Measurements from ENCODE around the gene ATP6V0C.
A peak's percentile ranks its signal among the peaks of the same experiment; 100 is the strongest.

The ATP6V0C gene

DNA sequence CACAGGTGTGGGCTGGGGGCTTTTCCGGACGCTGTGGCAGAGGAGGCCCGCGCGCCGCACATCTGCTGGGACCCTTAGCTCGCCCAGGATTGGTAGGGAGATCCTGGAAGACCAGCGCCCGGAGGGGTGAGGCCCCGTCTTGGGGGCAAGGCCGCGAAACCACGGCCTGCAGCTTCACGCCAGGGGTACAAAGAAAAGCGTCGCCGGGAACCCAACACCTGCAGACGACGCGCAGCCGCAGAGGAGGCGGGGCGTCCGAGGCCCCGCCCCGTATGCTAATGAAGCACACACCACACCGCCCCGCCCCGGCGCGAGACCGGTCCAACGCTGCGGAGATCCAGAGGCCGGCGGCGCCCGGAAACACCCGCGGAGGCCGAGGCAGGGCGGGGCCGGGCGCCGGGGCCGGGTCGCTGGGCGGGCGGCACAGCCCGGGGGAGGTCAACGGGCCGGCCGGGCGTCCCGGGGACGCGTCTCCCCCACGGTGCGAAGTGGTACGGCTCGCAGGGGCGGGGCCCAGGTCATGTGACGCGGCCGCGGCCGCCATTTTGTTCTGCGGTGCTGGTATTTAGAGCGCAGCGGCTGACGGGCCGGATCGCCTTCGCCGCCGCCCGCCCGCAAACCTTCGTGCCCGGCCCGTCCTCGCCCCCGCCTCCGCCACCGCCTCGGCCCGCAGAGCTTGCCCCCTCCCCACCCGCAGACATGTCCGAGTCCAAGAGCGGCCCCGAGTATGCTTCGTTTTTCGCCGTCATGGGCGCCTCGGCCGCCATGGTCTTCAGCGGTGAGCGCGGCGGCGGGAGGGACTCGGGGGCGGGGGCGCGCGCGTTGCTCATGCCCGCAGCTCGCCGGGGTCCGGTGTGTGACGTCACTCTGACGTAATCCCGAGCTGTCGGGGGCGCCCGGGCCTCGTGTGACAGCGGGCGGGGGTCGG lies at the start of gene ATP6V0C:
Gene ATP6V0C (plus strand): TSS at position 548 of the 928 bp plus-strand sequence. CDS start 152 bp downstream, at position 700.
- peak; percentile 84 to 85 for DNase-seq (ENCODE audit: low read depth in 2 of 2)

DNA sequence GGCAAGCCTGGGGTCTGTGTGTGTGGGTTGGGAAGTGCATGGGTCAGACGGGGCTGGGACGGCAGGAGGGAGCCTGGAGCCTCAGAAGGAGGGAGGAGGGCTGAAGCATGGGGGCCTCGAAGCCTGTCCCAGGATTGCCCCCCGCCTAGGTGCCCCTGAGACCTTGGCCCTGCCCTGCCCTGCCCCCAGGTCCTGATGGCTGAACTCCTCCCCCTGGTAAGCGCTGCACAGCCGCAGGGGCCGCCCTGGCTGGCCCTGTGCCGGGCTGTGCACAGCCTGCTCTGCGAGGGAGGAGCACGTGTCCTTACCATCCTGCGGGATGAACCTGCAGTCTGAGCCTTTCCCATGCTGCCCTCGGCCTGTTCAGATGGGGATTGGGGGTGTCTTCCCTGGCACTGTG lies 49.4 kb upstream of the ATP6V0C start:
- DNase-seq (ENCODE audit: low read depth in 2 of 2): no peak

DNA sequence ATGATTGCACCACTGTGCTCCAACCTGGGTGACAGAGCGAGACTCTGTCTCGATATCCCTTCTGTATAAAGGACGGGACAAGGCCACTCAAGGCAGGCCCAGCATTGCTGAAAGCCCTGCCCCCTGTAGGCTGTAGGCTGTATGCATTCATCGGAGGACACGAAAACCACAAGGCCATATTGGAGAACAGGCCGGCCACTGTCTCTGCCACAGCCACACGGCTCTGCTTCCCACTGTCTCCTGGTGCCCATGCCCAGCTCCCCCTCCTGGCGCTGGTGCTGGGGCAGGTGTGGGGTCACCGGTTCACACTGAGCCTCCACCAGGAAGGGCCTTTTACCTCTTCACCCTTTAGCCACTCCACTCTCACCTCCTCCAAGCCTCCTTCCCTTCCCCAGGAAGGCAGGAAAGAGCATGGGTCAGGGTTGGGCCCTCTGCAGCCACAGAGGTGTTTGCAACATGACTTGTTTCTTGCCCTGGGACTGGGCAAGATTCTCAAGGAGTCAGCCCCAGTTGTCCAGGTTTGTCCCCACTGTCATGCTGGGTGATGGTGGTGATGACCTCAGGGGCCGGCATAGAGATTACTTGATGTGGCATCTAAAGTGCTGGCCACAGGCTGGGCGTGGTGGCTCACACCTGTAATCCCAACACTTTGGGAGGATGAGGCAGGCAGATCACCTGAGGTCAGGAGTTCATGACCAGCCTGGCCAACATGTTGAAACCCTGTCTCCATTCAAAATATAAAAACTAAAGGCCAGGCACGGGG lies 47.9 kb upstream of the ATP6V0C start:
- DNase-seq (ENCODE audit: low read depth in 2 of 2): no peak

DNA sequence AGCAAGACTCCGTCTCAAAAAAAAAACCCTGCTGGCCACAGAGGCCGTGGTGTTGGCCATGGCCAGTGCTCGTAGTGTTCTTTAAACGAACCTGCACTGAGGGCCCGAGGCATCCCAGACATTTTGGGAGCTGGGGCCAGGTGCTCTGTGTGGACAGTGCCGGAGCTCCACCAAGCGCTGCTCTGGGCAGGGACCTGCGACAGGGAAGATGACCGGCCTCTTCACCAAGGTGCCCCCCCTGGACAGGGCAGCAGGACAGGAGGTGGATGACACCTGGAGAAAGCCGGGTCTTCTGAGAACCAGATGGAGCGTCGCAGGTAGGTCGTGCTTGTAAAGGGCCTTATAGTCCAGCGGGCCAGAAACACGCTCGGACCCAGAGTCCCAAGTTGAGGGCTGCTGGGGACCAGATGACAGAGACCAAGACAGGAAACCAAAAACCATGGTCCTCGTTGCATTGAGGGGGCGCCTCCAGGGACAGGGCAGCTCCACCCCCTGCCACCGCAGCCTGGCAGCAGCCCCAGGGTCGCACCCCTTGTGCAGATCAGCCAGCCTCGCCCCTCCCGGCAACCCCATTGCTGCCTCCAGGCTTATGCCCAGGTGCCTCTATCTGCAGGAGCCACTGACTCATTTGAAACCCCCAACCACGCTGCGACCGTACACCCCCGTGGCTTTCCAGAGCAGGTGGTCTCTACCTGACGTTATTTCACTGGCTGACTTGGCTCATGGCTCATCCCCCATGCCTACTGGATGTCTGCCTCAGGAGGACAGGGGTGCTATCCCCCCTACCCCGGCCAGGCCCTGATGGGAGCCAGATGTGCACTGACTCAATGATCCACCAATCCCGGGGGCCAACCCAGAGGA lies 46.9 kb upstream of the ATP6V0C start:
- no peak for DNase-seq (ENCODE audit: low read depth in 2 of 2)

DNA sequence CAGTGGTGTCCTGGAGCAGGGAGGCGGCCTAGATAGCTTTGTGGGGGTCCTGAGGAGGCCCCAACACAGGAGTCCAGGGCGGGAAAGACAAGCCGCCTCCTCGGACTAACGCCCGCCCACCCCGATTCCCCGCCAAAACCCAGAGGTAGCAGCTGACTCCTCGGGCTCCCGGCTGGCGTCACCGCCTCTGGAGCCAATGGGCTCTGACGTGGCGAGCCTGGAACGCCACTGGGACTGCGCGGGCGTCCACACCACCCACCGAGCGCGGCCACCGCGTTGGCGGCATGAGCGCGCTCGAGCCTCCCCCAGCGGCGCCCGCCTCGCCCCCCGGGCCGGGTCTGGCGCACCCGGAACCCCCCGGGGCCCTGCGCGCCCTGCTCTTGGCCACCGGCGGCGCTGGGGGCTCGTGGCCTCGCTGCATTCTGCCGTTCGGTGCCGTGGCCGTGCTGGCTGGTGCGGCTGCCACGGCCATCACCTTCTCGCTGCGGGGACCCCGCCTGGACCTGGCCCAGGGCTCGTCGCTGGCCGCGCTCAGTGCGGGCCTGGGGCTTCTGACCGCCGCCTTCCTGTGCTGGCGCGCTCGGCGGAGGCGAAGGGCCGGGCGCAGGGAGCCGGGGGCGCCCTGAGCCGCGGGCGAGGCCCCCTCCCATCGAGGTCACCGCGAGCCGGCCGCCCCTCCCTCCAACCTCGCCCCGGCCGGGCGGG lies 46.1 kb upstream of the ATP6V0C start:
- DNase-seq (ENCODE audit: low read depth in 2 of 2): no peak

DNA sequence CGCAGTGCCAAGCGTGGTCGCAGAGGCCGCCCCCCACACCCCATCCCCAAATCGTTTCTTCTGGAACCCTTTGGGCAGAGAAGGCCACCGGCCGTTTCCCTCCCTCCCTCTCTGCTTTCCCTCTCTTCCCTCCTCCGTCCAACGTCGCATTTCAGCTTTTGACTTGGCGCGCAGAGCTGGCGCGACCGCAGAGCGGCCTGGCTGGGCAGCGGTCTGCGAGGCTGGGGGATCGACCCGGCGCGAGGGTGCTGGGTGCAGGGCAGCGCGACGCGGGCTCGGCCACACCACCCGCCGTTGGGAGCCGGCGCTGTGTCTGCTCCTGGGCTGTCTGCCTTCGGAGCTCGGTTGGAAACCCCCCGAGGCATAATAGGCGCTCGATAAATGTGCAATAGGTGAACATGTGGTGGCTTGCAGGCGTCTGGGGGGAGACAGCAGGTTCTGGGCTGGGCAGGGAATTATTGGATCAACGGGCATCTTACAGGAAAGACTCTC lies 45.5 kb upstream of the ATP6V0C start:
- no peak for DNase-seq (ENCODE audit: low read depth in 2 of 2)

DNA sequence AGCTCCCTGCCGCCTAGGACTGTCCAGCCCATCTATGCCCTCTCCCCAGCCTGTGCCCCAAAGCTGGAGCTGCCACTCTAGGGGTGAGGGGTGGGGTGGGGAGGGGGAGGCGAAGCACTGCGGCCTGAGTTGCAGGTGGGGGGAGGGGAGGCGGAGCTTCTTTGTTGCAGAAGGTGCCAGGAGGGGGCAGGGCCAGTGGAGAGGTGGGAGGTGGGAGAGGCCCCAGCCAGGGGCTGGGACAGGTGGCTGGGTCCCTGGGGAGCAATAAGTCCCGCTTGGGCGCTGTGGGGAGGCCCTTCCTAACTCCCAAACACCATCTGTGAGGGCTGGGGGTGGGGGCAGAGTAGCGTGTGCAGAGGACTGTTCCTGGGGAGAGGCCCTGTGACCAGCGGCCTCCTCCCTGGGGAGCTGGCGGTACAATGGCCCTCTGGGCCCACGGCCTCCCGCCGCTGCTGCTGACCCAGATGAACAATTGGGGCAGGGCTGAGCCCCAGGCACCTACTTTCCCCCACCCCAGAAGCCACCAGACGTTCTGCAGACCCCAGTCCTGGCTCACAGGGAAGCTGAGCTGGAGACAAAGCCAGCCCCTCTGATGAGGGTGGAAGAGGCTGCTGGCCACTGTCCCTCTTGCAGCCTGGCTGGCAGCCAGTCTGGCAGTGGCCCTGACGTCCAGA lies 44.9 kb upstream of the ATP6V0C start:
- no peak for DNase-seq (ENCODE audit: low read depth in 2 of 2)

DNA sequence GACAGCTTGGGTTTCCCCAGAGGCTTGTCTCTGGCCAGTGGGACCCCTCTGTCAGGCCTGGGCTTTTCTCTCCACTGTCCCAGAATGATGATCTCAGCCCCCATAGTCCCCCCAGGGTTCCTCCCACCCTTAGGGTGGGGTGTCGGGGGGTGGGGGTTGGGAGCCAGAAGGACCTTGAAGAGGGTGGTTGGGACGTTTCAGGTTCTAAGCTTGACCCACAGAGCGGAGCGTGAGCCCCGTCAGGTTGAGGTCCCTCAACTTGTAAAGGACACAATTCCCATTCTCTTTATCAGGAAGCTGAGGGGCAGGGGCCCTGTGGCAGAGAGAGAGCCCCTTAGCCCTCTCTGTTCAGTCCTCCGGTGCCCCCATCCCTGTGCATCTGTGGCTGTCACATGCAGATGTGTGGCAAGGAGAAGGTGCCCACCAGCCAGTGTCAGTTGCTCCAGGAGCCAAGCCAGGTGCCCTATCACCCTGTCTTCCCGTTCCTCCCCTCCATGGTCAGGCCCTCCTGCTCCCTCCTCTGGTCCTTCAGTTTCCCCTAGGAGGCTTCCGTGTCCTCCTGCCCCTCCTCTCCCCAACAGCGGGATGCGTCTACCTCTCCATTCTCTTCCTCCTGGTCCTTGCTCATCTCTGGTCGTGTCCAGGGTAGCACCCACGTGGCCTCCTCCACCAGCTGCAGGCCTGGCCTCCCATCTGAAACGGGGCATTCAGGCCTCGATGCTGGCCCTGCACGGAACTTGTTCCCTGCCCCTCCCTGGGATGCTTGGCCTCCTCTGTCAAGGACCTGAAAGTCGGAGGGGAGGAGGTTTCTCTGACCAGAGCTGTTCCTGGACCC lies 44.1 kb upstream of the ATP6V0C start:
- no peak for DNase-seq (ENCODE audit: low read depth in 2 of 2)

DNA sequence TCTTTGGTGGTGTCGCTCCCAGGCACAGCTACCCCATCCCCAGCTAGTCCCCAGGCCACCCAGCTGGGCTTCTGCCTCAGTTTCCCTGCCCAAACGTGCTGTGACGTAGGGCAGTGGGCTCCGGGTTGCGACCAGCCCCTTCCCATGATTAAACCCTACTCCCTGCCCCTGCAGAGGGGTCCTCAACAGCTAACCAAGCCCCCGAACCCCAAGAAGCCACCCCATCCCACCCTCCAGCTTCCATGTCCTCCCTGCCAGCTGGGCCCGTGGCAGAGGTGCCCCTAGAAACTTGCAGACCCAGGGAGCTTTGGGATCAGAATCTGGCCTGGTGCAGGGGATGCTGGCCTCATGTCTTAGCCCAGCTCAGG lies 43.5 kb upstream of the ATP6V0C start:
- no peak for DNase-seq (ENCODE audit: low read depth in 2 of 2)

DNA sequence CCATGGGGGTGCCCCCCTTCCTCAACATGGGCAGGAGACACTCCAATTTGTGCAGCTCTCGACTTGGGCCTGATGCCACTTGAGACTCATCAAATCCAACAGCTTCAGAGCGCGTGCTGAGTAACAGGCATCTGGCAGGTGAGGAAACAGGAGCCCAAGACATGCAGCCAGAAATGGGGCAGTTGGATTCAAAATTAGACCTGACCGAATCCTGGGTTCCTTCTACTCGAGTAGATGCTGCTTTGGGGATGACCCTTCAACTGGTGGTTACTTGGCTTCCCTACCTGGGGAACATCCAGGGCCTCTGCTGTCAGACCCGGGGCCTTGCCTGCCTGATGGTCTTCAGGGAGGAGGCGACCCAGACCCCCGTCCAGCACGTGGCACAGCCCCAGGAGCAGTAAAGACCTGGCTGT lies 43.1 kb upstream of the ATP6V0C start:
- no peak for DNase-seq (ENCODE audit: low read depth in 2 of 2)

DNA sequence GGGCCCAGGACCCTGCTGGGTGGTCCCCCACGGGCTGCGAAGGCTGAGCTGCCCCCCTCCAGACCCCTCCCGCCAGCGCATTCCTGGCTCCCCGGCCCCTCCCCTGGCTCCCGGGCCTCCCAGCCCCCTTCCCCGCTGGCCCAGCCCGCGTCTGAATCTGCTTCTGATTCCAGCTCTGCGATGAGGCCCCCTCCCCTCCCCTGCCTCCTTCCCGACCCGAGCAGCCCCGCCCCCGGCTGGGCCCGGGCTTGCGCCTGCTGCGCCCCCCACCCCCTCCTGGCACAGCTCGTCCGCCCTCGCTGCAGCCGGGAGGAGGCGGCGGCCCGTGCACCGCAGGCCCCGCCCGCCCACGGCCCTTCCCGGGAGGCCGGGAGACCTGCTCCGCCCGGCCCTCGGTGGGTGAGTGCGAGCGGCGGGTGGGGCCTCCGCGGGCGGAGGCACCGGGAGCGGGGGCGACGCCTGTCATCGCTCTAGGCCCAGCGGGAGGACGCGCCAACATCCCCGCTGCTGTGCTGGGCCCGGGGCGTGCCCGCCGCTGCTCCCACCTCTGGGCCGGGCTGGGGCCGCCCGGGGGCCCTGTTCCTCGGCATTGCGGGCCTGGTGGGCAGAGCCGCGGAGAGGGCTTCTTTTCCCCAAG lies 42.6 kb upstream of the ATP6V0C start, which contains the start of gene NTN3:
Gene NTN3 (plus strand): TSS at position 282 of the 637 bp plus-strand sequence. CDS start 405 bp downstream, outside the sequence.
- no peak for DNase-seq (ENCODE audit: low read depth in 2 of 2)

DNA sequence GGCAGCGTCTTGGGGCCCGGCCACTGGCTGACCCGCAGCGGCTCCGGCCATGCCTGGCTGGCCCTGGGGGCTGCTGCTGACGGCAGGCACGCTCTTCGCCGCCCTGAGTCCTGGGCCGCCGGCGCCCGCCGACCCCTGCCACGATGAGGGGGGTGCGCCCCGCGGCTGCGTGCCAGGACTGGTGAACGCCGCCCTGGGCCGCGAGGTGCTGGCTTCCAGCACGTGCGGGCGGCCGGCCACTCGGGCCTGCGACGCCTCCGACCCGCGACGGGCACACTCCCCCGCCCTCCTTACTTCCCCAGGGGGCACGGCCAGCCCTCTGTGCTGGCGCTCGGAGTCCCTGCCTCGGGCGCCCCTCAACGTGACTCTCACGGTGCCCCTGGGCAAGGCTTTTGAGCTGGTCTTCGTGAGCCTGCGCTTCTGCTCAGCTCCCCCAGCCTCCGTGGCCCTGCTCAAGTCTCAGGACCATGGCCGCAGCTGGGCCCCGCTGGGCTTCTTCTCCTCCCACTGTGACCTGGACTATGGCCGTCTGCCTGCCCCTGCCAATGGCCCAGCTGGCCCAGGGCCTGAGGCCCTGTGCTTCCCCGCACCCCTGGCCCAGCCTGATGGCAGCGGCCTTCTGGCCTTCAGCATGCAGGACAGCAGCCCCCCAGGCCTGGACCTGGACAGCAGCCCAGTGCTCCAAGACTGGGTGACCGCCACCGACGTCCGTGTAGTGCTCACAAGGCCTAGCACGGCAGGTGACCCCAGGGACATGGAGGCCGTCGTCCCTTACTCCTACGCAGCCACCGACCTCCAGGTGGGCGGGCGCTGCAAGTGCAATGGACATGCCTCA lies 41.9 kb upstream of the ATP6V0C start:
- no peak for DNase-seq (ENCODE audit: low read depth in 2 of 2)

DNA sequence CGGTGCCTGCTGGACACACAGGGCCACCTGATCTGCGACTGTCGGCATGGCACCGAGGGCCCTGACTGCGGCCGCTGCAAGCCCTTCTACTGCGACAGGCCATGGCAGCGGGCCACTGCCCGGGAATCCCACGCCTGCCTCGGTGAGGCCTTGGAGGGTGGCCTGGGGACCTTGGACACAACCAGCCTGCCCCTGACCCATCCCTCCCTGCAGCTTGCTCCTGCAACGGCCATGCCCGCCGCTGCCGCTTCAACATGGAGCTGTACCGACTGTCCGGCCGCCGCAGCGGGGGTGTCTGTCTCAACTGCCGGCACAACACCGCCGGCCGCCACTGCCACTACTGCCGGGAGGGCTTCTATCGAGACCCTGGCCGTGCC lies 41.3 kb upstream of the ATP6V0C start:
- no peak for DNase-seq (ENCODE audit: low read depth in 2 of 2)

DNA sequence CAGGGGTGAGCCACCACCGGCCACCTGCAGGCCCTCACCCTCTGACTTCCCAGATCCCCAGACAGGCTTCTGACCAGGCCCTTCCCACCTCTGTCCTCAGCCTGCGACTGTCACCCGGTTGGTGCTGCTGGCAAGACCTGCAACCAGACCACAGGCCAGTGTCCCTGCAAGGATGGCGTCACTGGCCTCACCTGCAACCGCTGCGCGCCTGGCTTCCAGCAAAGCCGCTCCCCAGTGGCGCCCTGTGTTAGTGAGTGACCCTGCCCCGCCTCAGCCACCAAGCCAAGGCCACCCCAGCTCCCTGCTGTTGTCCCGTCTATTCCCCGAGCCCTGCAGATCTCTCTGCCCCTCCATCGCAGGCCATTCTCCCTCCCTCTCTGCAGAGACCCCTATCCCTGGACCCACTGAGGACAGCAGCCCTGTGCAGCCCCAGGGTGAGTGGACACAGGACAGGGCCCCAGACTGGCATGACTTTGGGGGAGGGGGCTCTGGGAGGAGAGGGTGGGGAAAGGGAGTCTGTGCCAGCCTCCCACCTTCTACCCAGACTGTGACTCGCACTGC lies 40.8 kb upstream of the ATP6V0C start:
- DNase-seq (ENCODE audit: low read depth in 2 of 2): no peak

DNA sequence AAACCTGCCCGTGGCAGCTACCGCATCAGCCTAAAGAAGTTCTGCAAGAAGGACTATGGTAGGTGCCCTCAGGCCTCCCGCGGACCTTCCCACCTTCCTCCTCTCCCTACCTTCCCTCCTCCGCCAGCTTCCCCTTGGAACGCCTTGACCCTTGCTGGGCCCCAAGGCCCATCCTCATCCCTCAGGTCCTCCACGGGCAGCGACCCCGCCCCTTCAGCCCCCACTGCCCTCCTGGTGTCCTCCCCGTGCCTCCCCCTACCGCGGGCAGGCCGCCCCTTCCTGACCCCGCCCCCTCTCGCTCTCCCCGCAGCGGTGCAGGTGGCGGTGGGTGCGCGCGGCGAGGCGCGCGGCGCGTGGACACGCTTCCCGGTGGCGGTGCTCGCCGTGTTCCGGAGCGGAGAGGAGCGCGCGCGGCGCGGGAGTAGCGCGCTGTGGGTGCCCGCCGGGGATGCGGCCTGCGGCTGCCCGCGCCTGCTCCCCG lies 40.3 kb upstream of the ATP6V0C start:
- DNase-seq (ENCODE audit: low read depth in 2 of 2): no peak

DNA sequence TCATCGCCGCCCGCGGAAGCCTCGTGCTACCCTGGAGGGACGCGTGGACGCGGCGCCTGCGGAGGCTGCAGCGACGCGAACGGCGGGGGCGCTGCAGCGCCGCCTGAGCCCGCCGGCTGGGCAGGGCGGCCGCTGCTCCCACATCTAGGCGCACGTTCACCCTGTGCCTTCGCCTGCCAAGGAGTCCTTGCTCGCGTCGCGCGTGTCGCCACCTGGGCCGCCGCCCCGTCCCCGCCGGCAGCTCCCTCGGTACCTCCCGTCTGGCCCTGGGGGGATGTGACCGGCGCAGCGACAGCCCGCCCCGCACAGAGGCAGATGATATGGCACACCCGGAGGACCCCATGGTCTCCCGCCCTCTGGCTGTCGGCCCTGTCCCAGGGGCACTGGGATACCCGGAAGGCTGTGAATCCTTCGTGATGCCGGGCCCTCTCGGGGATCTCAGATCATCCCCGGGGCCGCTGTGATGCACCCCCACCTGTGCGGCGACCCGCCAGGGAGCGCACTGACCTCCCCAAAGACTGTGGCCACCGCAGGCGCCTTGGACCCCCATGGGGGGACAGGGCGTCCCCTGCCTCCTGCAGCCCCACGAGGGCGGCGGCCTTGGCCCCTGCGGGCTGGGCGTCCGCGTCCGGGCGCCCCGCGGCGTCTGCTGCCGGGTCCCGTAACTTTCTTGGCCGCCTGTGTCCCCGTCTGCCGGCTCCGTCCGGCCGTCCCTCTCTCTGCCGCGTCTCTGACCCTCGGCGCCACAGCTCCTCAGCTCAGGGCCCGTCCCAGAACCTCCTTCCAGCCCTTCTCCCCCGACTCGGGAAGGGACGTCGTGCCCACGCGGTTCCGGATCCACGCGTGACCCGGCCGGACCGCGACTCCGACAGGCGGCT lies 39.5 kb upstream of the ATP6V0C start:
- no peak for DNase-seq (ENCODE audit: low read depth in 2 of 2)
